Activated CD4-positive, CD25-positive, alpha-beta regulatory T cell treated with anti-CD3 and anti-CD28 coated beads, Interleukin-2, amount 50 U/mL, for 72 hours (primary cell): ENCODE measurements around the gene RGS17.
"Not testable (repeated sequence)": the region's sequence is repeated elsewhere in the genome, so short reads cannot be mapped to it uniquely, and the experiment has no call there.

ENCODE experiments used
- DNase-seq: peaks from one replicate; pipeline ENCODE4 v3.0.0; 2021

The RGS17 gene

GRCh38 chr6:153131037-153131981 is at the start of gene RGS17:
Gene RGS17, minus strand, starts transcription at chr6:153131282. Its CDS starts 87,264 bp downstream, at chr6:153044018.
- no peak for DNase-seq

GRCh38 chr6:153172815-153173214 is 41.7 kb upstream of the RGS17 start:
- DNase-seq, result no peak

GRCh38 chr6:153170511-153170910 is 39.4 kb upstream of the RGS17 start:
- DNase-seq, result no peak

GRCh38 chr6:153167907-153168306 is 36.8 kb upstream of the RGS17 start:
- no peak for DNase-seq

- DNase-seq, result no peak
Observed at GRCh38 chr6:153167061-153167891, 36.2 kb upstream of the RGS17 start.

GRCh38 chr6:153162646-153163045 is 31.6 kb upstream of the RGS17 start:
- DNase-seq, result no peak

GRCh38 chr6:153162172-153162571 is 31.1 kb upstream of the RGS17 start:
- DNase-seq, result no peak

- no peak for DNase-seq
Observed at GRCh38 chr6:153160221-153160620, 29.1 kb upstream of the RGS17 start.

GRCh38 chr6:153150752-153151440 is 19.8 kb upstream of the RGS17 start:
- DNase-seq, result no peak

- no peak for DNase-seq
Observed at GRCh38 chr6:153150371-153150751, 19.3 kb upstream of the RGS17 start.

- no peak for DNase-seq
Observed at GRCh38 chr6:153149891-153150290, 18.8 kb upstream of the RGS17 start.

- DNase-seq, result no peak
Observed at GRCh38 chr6:153146413-153146812, 15.3 kb upstream of the RGS17 start.

GRCh38 chr6:153145591-153145990 is 14.5 kb upstream of the RGS17 start:
- no peak for DNase-seq

GRCh38 chr6:153143200-153143599 is 12.1 kb upstream of the RGS17 start:
- DNase-seq, result no peak

- no peak for DNase-seq
Observed at GRCh38 chr6:153140299-153140698, 9.2 kb upstream of the RGS17 start.

GRCh38 chr6:153138930-153139329 is 7.8 kb upstream of the RGS17 start:
- no peak for DNase-seq

- no peak for DNase-seq
Observed at GRCh38 chr6:153135681-153136080, 4.6 kb upstream of the RGS17 start.

- DNase-seq, result not testable (repeated sequence)
Observed at GRCh38 chr6:153133667-153134066, 2.6 kb upstream of the RGS17 start.

- no peak for DNase-seq
Observed at GRCh38 chr6:153130515-153131036, 506 bp downstream of the RGS17 start.

- no peak for DNase-seq
Observed at GRCh38 chr6:153129873-153130514, 1.1 kb downstream of the RGS17 start.

GRCh38 chr6:153126218-153126617 is 4.9 kb downstream of the RGS17 start:
- no peak for DNase-seq

GRCh38 chr6:153125032-153125431 is 6.0 kb downstream of the RGS17 start:
- no peak for DNase-seq
